H1 (cell line): ENCODE measurements around the gene ZBTB40. TPM values are rescaled to one million over a fixed set of nuclear protein-coding genes. Genes with fewer than 3 reads are reported as not detected.

ENCODE experiments used
- TAF7 ChIP-seq: optimal IDR thresholded peaks from 2 replicates; pipeline ENCODE3; 2011; ENCODE audit warnings: low read depth, mild to moderate bottlenecking, inconsistent platforms, low read length, moderate library complexity, borderline replicate concordance
- polyA plus RNA-seq, 7 experiments: library from polyadenylated mRNA; depleted of rRNA in 3 of 7; stranded (reverse) in 5 of 7; unstranded in 2 of 7; fragments of >200 nt in 5 of 7; fragments of 200-250 nt in 2 of 7; gene quantifications; 1 replicate in 5 of 7; 2 replicates in 1 of 7; 4 replicates in 1 of 7; pipeline versions ENCODE4 v1.2.1 to v1.2.3, GENCODE V29; 2011 to 2013; ENCODE audit warnings: missing spikeins in 2 of 7, mixed read lengths in 2 of 7
- total RNA-seq: library from RNA; stranded (reverse); fragmentation: NEBNext Ultra II Directional; extraction: Animal tissue kit (Norgen Biotek cat#: 25700); gene quantifications from 2 replicates; pipeline ENCODE4 v1.2.1, GENCODE V29; 2021

Gene ZBTB40
- total and polyA plus RNA-seq, 2 of the 8 experiments (the other 6 are each of a cell fraction or from before 2014, with no cell fraction given) = 3.1 to 19.3 TPM

DNA sequence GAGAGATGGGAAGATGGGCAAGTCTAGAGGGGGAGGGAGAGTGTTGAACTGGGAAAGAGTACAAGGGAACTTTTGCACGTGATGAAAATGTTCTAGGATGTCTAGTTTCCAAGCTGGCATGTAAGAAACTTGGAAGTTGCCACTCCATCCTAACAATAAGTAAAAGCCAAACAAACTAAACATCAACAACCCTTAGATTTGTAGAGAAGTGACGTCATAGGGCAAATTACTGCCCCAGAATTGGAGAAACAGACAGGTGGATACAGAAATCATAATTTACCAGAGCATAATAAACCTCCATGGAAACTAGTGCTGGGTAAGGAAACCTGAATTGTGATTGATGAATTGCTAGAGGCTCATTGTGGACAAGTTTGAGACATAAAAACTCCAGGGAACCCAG is 14.7 kb upstream of the ZBTB40 start (continued):
- TF ChIP-seq TAF7 = no peak
